VCaP (cell line): ENCODE data around the gene ALDH6A1.
A peak's percentile ranks its signal among the peaks of the same experiment; 100 is the strongest.
"Not testable (repeated sequence)": the region's sequence is repeated elsewhere in the genome, so short reads cannot be mapped to it uniquely, and the experiment has no call there.

Experiments
- H3K27ac ChIP-seq: fragments of 450-650 bp; 2 replicates; pipeline ENCODE4 v1.5.1; 2017
- TF ChIP-seq, protein P1 (sequence below): fragments of 450-650 bp; conservative IDR thresholded peaks from 2 replicates; pipeline ENCODE4 v1.5.1; 2017; ENCODE audit warnings: mild to moderate bottlenecking, moderate library complexity

ALDH6A1 gene

DNA sequence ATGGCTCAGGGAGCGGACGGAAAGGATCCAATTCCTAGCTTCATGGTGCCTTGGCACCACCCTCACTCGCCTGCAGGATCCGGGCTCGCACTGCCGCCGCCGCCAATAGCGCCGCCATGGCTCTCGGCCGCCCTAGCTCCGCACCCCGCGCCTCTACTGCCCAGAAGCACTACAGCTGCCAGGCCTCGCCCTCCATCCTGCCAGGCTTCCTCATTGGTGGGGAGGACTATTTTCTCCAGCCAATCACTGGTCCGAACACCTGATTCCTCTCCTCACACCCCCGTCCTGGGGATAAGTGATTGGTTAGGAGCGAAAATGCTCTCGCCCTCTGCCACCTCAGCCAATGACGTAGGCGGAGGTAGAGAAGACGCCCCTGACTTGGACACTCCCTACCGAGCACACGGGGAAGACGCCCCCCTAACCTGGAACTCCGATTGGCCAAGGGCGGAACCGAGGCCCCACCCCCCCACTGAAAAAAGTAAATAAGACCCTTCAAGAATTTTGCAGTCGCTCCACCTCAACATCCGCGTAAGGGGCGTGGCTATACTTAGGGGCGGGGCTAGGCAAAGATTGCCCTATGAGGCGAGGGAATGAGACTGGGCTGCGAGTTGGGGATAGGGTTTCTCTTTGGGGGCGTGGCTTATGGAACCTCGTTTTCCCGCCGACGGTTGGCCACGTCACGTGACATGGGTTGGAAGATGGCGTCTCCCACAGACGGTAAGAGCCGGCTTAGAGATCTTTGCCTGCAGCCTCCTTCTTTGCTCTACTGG is at the start of gene ALDH6A1, which contains the start of gene LIN52:
Gene ALDH6A1 (minus strand): TSS at position 177 of the 770 bp plus-strand sequence. CDS start 59 bp downstream, at position 118.
Gene LIN52 (plus strand): TSS at position 680 of the 770 bp plus-strand sequence. CDS start 19 bp downstream, at position 699.
- H3K27ac ChIP-seq = peak within 1 kb of the TSS; percentile 73
- TF ChIP-seq, protein P1, sequence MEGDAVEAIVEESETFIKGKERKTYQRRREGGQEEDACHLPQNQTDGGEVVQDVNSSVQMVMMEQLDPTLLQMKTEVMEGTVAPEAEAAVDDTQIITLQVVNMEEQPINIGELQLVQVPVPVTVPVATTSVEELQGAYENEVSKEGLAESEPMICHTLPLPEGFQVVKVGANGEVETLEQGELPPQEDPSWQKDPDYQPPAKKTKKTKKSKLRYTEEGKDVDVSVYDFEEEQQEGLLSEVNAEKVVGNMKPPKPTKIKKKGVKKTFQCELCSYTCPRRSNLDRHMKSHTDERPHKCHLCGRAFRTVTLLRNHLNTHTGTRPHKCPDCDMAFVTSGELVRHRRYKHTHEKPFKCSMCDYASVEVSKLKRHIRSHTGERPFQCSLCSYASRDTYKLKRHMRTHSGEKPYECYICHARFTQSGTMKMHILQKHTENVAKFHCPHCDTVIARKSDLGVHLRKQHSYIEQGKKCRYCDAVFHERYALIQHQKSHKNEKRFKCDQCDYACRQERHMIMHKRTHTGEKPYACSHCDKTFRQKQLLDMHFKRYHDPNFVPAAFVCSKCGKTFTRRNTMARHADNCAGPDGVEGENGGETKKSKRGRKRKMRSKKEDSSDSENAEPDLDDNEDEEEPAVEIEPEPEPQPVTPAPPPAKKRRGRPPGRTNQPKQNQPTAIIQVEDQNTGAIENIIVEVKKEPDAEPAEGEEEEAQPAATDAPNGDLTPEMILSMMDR = no peak; the same call in 1 of the 2 replicates

DNA sequence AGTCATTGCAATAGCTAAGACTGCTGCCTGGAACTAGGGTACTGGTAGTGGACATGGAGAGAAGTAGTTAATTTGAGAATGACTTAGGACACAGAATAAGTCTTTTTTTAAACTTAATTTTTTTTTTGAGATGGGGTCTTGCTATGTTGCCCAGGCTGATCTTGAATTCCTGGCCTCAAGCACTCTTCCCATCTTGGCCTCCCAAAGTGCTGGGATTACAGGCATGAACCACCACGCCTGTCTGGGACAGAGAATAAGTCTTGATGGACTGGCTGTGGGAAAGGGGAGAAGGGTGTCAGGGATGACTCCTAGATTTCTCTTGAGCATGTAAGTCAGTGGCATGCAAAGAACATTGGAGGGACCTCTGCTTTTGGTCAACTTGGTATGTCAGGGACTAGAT is 43.4 kb upstream of the ALDH6A1 start:
- TF ChIP-seq, protein P1 = no peak
- H3K27ac ChIP-seq = no peak overlapping the region

- no peak overlapping the region for H3K27ac ChIP-seq
- TF ChIP-seq, protein P1 = no peak
Observed at GRCh38 chr14:74126315-74127013, 42.2 kb upstream of the ALDH6A1 start.

GRCh38 chr14:74125487-74125886 is 41.2 kb upstream of the ALDH6A1 start:
- not testable (repeated sequence) for H3K27ac ChIP-seq

DNA sequence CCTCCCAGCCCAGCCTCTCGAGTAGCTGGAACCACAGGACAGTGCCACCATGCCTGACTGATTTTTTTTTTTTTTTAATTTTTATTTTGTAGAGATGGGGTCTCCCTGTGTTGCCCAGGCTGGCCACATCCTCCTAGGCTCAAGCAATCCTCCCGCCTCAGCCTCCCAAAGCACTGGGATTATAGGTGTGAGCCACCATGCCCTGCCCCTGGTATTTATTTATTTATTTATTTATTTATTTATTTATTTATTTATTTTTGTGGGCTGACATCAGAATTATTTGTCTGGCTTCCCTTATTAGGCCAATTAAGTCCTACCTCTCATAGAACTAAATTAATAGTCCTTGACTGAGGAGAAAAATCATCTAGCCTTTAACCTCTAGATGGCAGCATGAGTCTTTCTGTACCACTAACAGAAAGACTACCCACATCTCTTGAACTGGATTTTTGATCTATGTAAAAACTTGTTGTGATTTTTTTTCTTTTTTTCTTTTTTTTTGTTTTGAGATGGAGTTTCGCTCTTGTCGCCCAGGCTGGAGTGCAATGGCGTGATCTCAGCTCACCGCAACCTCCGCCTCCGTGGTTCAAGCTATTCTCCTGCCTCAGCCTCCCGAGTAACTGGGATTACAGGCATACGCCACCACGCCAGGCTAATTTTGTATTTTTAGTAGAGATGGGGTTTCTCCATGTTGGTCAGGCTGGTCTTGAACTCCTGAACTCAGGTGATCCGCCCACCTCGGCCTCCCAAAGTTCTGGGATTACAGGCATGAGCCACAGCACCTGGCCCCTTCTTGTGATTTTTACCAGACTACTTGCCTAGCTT is 27.4 kb upstream of the ALDH6A1 start:
- H3K27ac ChIP-seq = not testable (repeated sequence)
- TF ChIP-seq, protein P1 = peak; percentile 77

DNA sequence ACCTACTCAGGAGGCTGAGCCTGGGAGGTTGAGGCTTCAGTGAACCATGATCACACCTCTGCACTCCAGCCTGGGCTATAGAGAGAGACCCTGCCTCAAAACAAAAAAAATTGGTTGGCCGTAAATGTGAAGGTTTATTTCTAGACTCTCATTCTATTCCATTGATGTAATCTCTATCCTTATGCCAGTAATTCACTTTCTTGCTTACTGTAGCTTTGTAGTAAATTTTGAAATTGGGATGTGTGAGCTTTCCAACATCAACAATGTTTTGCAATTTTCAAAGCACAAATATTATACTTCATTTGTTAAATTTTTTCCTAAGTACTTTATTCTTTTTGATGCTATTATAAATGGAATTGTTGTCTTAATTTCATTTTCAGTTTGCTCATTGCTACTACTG is 25.1 kb upstream of the ALDH6A1 start:
- H3K27ac ChIP-seq = no peak overlapping the region
- TF ChIP-seq, protein P1 = no peak

DNA sequence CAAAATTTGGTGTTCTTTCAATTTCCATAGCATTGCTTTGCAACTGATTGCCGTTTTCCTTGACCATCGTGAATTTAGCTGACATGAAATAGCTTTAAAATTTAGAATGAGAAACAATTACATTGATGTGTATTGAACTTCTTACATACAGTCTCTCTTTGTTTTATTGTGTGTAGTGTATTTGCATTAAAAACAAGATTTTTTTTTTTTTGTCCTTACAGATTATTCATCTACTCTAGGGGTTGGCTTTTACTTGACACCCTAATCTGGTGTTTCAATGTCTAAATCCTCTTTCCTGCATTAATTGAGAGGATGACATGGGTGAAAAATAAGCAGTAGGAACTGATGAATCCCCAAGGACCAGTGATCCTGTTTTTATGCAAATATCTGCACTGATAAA is 21.1 kb upstream of the ALDH6A1 start:
- H3K27ac ChIP-seq = no peak overlapping the region

More for the DNA sequence above, 21.1 kb upstream of the ALDH6A1 start:
- TF ChIP-seq, protein P1 = no peak
